Measurements from ENCODE around the gene MMRN2. TPM values are rescaled to one million over a fixed set of nuclear protein-coding genes. Genes with fewer than 3 reads are reported as not detected.

Gene MMRN2

GRCh38 chr10:86898511-86898910 lies 58.9 kb downstream of the MMRN2 start:
- no peak overlapping the region for H3K4me2 ChIP-seq (ENCODE audit: insufficient read depth, low read length, poor library complexity, severe bottlenecking)
- no peak for DNase-seq (ENCODE audit: low spot score)
- no peak overlapping the region for H3K4ac ChIP-seq (ENCODE audit: low read length)
- WGBS, 2 donors (ENCODE audit: extremely low coverage in 2 of 2, insufficient read length in 2 of 2, insufficient replicate concordance in 1 of 2) = no CpG with 5 or more reads among the region's 4 CpGs
- no peak overlapping the region for H3K4me3 ChIP-seq (ENCODE audit: low read length in 2 of 2)
- H3K36me3 ChIP-seq (replicated peaks in 1 of 2; ENCODE audit: control insufficient read depth in 2 of 2, insufficient read depth in 2 of 2, low read length in 2 of 2) = peaks cover 14 to 66% of the 10 kb centered on the region in 2 donors
- H2BK5ac ChIP-seq (ENCODE audit: low read length) = no peak overlapping the region
- H3K18ac ChIP-seq (ENCODE audit: low read length) = no peak overlapping the region
- H3K27me3 ChIP-seq (ENCODE audit: control insufficient read depth in 3 of 3, insufficient read depth in 3 of 3, low read depth in 1 of 3, low read length in 3 of 3) = no peaks in the 10 kb centered on the region
- H3K27ac ChIP-seq (replicated peaks; ENCODE audit: low read length) = no peak overlapping the region
- H4K91ac ChIP-seq (ENCODE audit: low read depth, low read length, poor library complexity) = no peak overlapping the region
- H3K23ac ChIP-seq (ENCODE audit: low read depth, low read length, poor library complexity) = no peak overlapping the region
- H4K8ac ChIP-seq (ENCODE audit: low read depth, low read length) = no peak overlapping the region
- H2BK120ac ChIP-seq (ENCODE audit: low read depth, low read length) = no peak overlapping the region
- H2AK5ac ChIP-seq (ENCODE audit: low read depth, low read length) = no peak overlapping the region
- no peak overlapping the region for H2BK15ac ChIP-seq (ENCODE audit: low read length)
- no peak overlapping the region for H2BK12ac ChIP-seq (ENCODE audit: low read length)
- no peak overlapping the region for H3K14ac ChIP-seq (ENCODE audit: low read length)
- peaks cover 3 to 6% of the 10 kb centered on the region in 2 donors for H3K4me1 ChIP-seq (ENCODE audit: control insufficient read depth in 2 of 2, insufficient read depth in 1 of 2, low read depth in 1 of 2, low read length in 2 of 2)
- no peak overlapping the region for H3K9ac ChIP-seq (ENCODE audit: low read depth, low read length, poor library complexity)
- no peaks in the 10 kb centered on the region for H3K9me3 ChIP-seq (replicated peaks in 1 of 2; ENCODE audit: control insufficient read depth in 2 of 2, insufficient read depth in 1 of 2, low read depth in 1 of 2, low read length in 2 of 2)
- no peaks in the 10 kb centered on the region for H3K79me1 ChIP-seq (ENCODE audit: low read depth, low read length)
- no peak overlapping the region for H2AFZ ChIP-seq (ENCODE audit: low read length)

GRCh38 chr10:86889997-86890396 lies 67.4 kb downstream of the MMRN2 start:
- H2BK5ac ChIP-seq (ENCODE audit: low read length) = no peak overlapping the region
- H3K9ac ChIP-seq (ENCODE audit: low read depth, low read length, poor library complexity) = no peak overlapping the region
- no peak overlapping the region for H2BK120ac ChIP-seq (ENCODE audit: low read depth, low read length)
- H3K4me3 ChIP-seq (ENCODE audit: low read length in 2 of 2) = no peak overlapping the region
- no peaks in the 10 kb centered on the region for H3K27me3 ChIP-seq (ENCODE audit: control insufficient read depth in 3 of 3, insufficient read depth in 3 of 3, low read depth in 1 of 3, low read length in 3 of 3)
- H3K36me3 ChIP-seq (replicated peaks in 1 of 2; ENCODE audit: control insufficient read depth in 2 of 2, insufficient read depth in 2 of 2, low read length in 2 of 2) = peaks cover 3 to 79% of the 10 kb centered on the region in 2 donors
- no peak overlapping the region for H3K4ac ChIP-seq (ENCODE audit: low read length)
- no peaks in the 10 kb centered on the region for H3K9me3 ChIP-seq (replicated peaks in 1 of 2; ENCODE audit: control insufficient read depth in 2 of 2, insufficient read depth in 1 of 2, low read depth in 1 of 2, low read length in 2 of 2)
- WGBS, 2 donors (ENCODE audit: extremely low coverage in 2 of 2, insufficient read length in 2 of 2, insufficient replicate concordance in 1 of 2) = no CpG with 5 or more reads among the region's 3 CpGs
- H3K4me2 ChIP-seq (ENCODE audit: insufficient read depth, low read length, poor library complexity, severe bottlenecking) = no peak overlapping the region
- DNase-seq (ENCODE audit: low spot score) = no peak
- no peak overlapping the region for H2AK5ac ChIP-seq (ENCODE audit: low read depth, low read length)
- no peak overlapping the region for H4K8ac ChIP-seq (ENCODE audit: low read depth, low read length)
- H3K27ac ChIP-seq (replicated peaks; ENCODE audit: low read length) = no peak overlapping the region
- no peaks in the 10 kb centered on the region for H3K79me1 ChIP-seq (ENCODE audit: low read depth, low read length)
- no peak overlapping the region for H3K14ac ChIP-seq (ENCODE audit: low read length)
- H3K18ac ChIP-seq (ENCODE audit: low read length) = no peak overlapping the region
- no peak overlapping the region for H2AFZ ChIP-seq (ENCODE audit: low read length)
- no peak overlapping the region for H2BK15ac ChIP-seq (ENCODE audit: low read length)
- no peaks in the 10 kb centered on the region for H3K4me1 ChIP-seq (ENCODE audit: control insufficient read depth in 2 of 2, insufficient read depth in 1 of 2, low read depth in 1 of 2, low read length in 2 of 2)
- H3K23ac ChIP-seq (ENCODE audit: low read depth, low read length, poor library complexity) = no peak overlapping the region
- no peak overlapping the region for H4K91ac ChIP-seq (ENCODE audit: low read depth, low read length, poor library complexity)
- no peak overlapping the region for H2BK12ac ChIP-seq (ENCODE audit: low read length)

DNA sequence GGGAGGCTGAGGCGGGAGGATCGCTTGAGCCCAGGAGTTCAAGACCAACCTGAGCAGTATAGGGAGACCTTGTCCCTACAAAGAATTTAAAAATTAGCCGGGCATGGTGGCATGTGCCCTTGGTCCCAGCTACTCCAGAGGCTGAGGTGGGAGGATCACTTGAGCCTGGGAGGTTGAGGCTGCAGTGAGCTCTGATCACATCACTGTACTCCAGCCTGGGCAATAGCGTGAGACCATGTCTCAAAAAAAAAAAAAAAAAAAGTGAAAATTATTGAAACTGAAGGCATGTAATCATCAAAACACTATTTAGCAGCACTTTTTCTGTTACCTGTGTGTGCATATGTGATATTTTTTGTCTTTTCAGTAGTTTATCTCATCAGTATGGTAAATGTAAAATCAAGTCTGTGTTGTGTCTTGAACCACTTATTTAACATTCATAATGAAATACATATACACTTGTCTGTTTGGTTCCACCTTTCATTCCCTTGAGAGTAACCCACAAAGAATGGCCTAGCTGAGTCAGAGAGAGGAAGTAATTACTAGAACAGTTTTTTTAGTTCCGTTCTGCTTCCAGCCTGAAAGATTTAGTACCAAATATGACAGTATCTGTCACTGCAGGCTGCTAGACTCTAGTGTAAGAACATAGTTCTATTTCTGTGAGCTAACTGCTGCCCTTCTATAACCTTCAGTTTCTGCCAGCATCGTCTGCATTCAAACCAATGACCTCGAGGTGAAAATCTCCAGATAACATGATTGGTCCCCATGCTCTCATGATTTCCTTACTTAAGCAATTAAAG lies 68.6 kb downstream of the MMRN2 start:
- no CpG with 5 or more reads among the region's 7 CpGs for WGBS, 2 donors (ENCODE audit: extremely low coverage in 2 of 2, insufficient read length in 2 of 2, insufficient replicate concordance in 1 of 2)
- Histone ChIP-seq H4K91ac (ENCODE audit: low read depth, low read length, poor library complexity) (no peak overlapping the region), H4K8ac (ENCODE audit: low read depth, low read length) (no peak overlapping the region), H3K9ac (ENCODE audit: low read depth, low read length, poor library complexity) (no peak overlapping the region), H3K23ac (ENCODE audit: low read depth, low read length, poor library complexity) (no peak overlapping the region), H2BK120ac (ENCODE audit: low read depth, low read length) (no peak overlapping the region), H3K79me1 (ENCODE audit: low read depth, low read length) (no peaks in the 10 kb centered on the region), H3K18ac (ENCODE audit: low read length) (no peak overlapping the region), H2AFZ (ENCODE audit: low read length) (no peak overlapping the region), H2BK12ac (ENCODE audit: low read length) (no peak overlapping the region), H3K36me3 (replicated peaks in 1 of 2; ENCODE audit: control insufficient read depth in 2 of 2, insufficient read depth in 2 of 2, low read length in 2 of 2) (peaks cover 3 to 75% of the 10 kb centered on the region in 2 donors), H3K4me2 (ENCODE audit: insufficient read depth, low read length, poor library complexity, severe bottlenecking) (no peak overlapping the region), H3K4me3 (ENCODE audit: low read length in 2 of 2) (no peak overlapping the region), H2BK5ac (ENCODE audit: low read length) (no peak overlapping the region), H3K9me3 (replicated peaks in 1 of 2; ENCODE audit: control insufficient read depth in 2 of 2, insufficient read depth in 1 of 2, low read depth in 1 of 2, low read length in 2 of 2) (no peaks in the 10 kb centered on the region), H3K4ac (ENCODE audit: low read length) (no peak overlapping the region), H2AK5ac (ENCODE audit: low read depth, low read length) (no peak overlapping the region), H3K27ac (replicated peaks; ENCODE audit: low read length) (no peak overlapping the region), H3K27me3 (ENCODE audit: control insufficient read depth in 3 of 3, insufficient read depth in 3 of 3, low read depth in 1 of 3, low read length in 3 of 3) (no peaks in the 10 kb centered on the region), H3K4me1 (ENCODE audit: control insufficient read depth in 2 of 2, insufficient read depth in 1 of 2, low read depth in 1 of 2, low read length in 2 of 2) (no peaks in the 10 kb centered on the region), H3K14ac (ENCODE audit: low read length) (no peak overlapping the region), H2BK15ac (ENCODE audit: low read length) (no peak overlapping the region)
- no peak for DNase-seq (ENCODE audit: low spot score)

Small RNA genes lying within 50 kb of the gene (small RNA-seq; reads per million reads assigned to genes)
- gene BMS1P3 (ENCODE audit: insufficient read depth) = not detected
- not detected for gene RNU1-19P (ENCODE audit: insufficient read depth)

Data from neuronal stem cell (in vitro differentiated cells).